Transverse colon (tissue), 4 donors: ENCODE measurements around the gene CTNND2. TPM values are rescaled to one million over a fixed set of nuclear protein-coding genes. Genes with fewer than 3 reads are reported as not detected.
"Not testable (repeated sequence)": the region's sequence is repeated elsewhere in the genome, so short reads cannot be mapped to it uniquely, and the experiment has no call there.

ENCODE experiments used
- DNase-seq: peaks from one replicate; pipeline ENCODE4 v3.0.0-alpha.2; 2019
- H3K27ac ChIP-seq, 4 donors: fragments of 200-600 bp; sonication (generic); 2 replicates each; pipeline ENCODE4 v1.5.1; 2016 to 2018; ENCODE audit warnings: inconsistent platforms in 4 of 4
- H3K27me3 ChIP-seq: fragments of 200-600 bp; sonication (generic); 2 replicates; pipeline ENCODE4 v1.5.1; 2017; ENCODE audit warnings: inconsistent platforms
- H3K36me3 ChIP-seq, 4 donors: fragments of 200-600 bp; sonication (generic); 2 replicates each; pipeline ENCODE4 v1.5.1; 2017 to 2019; ENCODE audit warnings: inconsistent platforms in 4 of 4
- H3K4me1 ChIP-seq, 4 donors: fragments of 200-600 bp; sonication (generic); 2 replicates each; pipeline ENCODE4 v1.5.1; 2017 to 2020; ENCODE audit warnings: inconsistent platforms in 4 of 4
- H3K4me3 ChIP-seq, 4 donors: fragments of 200-600 bp; sonication (generic); 1 replicate in 1 of 4; 2 replicates in 3 of 4; pipeline versions ENCODE4 v1.5.1 to v1.6.1; 2017 to 2019; ENCODE audit warnings: inconsistent platforms in 4 of 4
- H3K9me3 ChIP-seq, 2 donors: fragments of 200-600 bp; sonication (generic); 2 replicates each; pipeline ENCODE4 v1.5.1; 2017 to 2019; ENCODE audit warnings: inconsistent platforms in 2 of 2
- CTCF ChIP-seq, 5 experiments: fragments of 200-600 bp in 3 of 5; fragments of 450-650 bp in 2 of 5; sonication (generic) in 3 of 5; IDR thresholded peaks; 1 replicate in 2 of 5; 2 replicates in 3 of 5; pipeline ENCODE4 v1.5.1; 2016 to 2017; ENCODE audit warnings: antibody characterized with exemption in 5 of 5, inconsistent platforms in 3 of 5, mild to moderate bottlenecking in 2 of 5, moderate library complexity in 1 of 5
- EP300 ChIP-seq: sonication (generic); formaldehyde crosslinking; IDR thresholded peaks from one replicate; pipeline ENCODE4 v1.6.1; 2017; ENCODE audit warnings: antibody characterized with exemption, low read depth
- POLR2A ChIP-seq: fragments of 450-650 bp; IDR thresholded peaks from one replicate; pipeline ENCODE4 v1.6.1; 2016; ENCODE audit warnings: antibody characterized with exemption, mild to moderate bottlenecking, moderate library complexity
- POLR2AphosphoS5 ChIP-seq, 3 donors: sonication (generic); formaldehyde crosslinking; IDR thresholded peaks; one replicate each; pipeline ENCODE4 v1.6.1; 2016; ENCODE audit warnings: antibody characterized with exemption in 3 of 3
- WGBS, 2 donors: methylation state at CpG; one replicate each; pipeline ENCODE4 v1.1.5; 2018; ENCODE audit warnings: low coverage in 1 of 2; 5-methylcytosine and 5-hydroxymethylcytosine counted together
- in situ Hi-C, 4 donors: fragments of 200-750 bp; cut with MboI; loops; one replicate each; pipeline versions ENCODE4 v1.15.0 to v1.15.1; 2017; ENCODE audit warnings: low sequenced_read_pairs in 3 of 4, low pct_ligation_motif_present in 1 of 4, low pct_unique_long_range_greater_than_20kb in 1 of 4
- intact Hi-C: fragments of 100-400 bp; cut with DNase I; formaldehyde crosslinking; loops from one replicate; pipeline ENCODE4 v1.15.1; 2023; ENCODE audit warnings: low total_unique reads
- total RNA-seq, 4 donors: library from RNA; depleted of rRNA; stranded (reverse); fragments of >200 nt; gene quantifications; one replicate each; pipeline ENCODE4 v1.1.0, GENCODE V29; 2016

The CTNND2 gene
- total RNA-seq, 4 donors from 2014 or later, result 1.9 to 2.1 TPM; not detected in 2

- intact Hi-C loops (no loop called here), in situ Hi-C loops (no loop called here)
- WGBS, 2 donors, result 69 to 74% methylated on average over 3 of the region's 3 CpGs
- H3K9me3 ChIP-seq, result no peaks in the 10 kb centered on the region
- no peak for TF ChIP-seq POLR2A
- no peak for TF ChIP-seq EP300
- no peak for TF ChIP-seq POLR2AphosphoS5 (IDR thresholded peaks at IDR 0.05)
- TF ChIP-seq CTCF (IDR thresholded peaks at IDR 0.05), result no peak
- H3K27ac ChIP-seq, result no peak overlapping the region
- DNase-seq, result no peak
- no peak overlapping the region for H3K4me3 ChIP-seq
- no peaks in the 10 kb centered on the region for H3K27me3 ChIP-seq
- H3K4me1 ChIP-seq, result no peaks in the 10 kb centered on the region
- H3K36me3 ChIP-seq, result no peaks in the 10 kb centered on the region
Observed at GRCh38 chr5:11069041-11069440, 835.2 kb downstream of the CTNND2 start.

- H3K4me3 ChIP-seq, in situ Hi-C loops, H3K27me3 ChIP-seq, DNase-seq, H3K27ac ChIP-seq, H3K4me1 ChIP-seq, intact Hi-C loops, H3K36me3 ChIP-seq, H3K9me3 ChIP-seq: not testable (repeated sequence)
- WGBS, 2 donors, result 81% methylated on average over 1 of the region's 1 CpG; no CpG with 5 or more reads in 1 of the 2 donors
Observed at GRCh38 chr5:11065723-11066122, 838.5 kb downstream of the CTNND2 start.

GRCh38 chr5:11064763-11065450 lies 839.3 kb downstream of the CTNND2 start:
- no peak for DNase-seq
- H3K36me3 ChIP-seq, result no peaks in the 10 kb centered on the region
- in situ Hi-C loops (no loop called here), intact Hi-C loops (no loop called here)
- TF ChIP-seq POLR2AphosphoS5 (IDR thresholded peaks at IDR 0.05), result no peak
- TF ChIP-seq EP300, result no peak
- no peak for TF ChIP-seq CTCF (IDR thresholded peaks at IDR 0.05)
- TF ChIP-seq POLR2A, result no peak
- no peak overlapping the region for H3K27ac ChIP-seq
- no peak overlapping the region for H3K4me3 ChIP-seq
- H3K9me3 ChIP-seq, result no peaks in the 10 kb centered on the region
- WGBS, 2 donors, result 54 to 60% methylated on average over 4 of the region's 4 CpGs
- no peaks in the 10 kb centered on the region for H3K4me1 ChIP-seq
- no peaks in the 10 kb centered on the region for H3K27me3 ChIP-seq

- DNase-seq, result no peak
- in situ Hi-C loops, result no loop called here
- 57 to 58% methylated on average over 7 of the region's 7 CpGs for WGBS, 2 donors
- Histone ChIP-seq H3K4me3 (no peak overlapping the region), H3K27me3 (no peaks in the 10 kb centered on the region), H3K27ac (no peak overlapping the region), H3K9me3 (no peaks in the 10 kb centered on the region), H3K4me1 (no peaks in the 10 kb centered on the region), H3K36me3 (no peaks in the 10 kb centered on the region)
- TF ChIP-seq POLR2A (no peak), CTCF (IDR thresholded peaks at IDR 0.05) (no peak), POLR2AphosphoS5 (IDR thresholded peaks at IDR 0.05) (no peak), EP300 (no peak)
- intact Hi-C loops, result no loop called here
Observed at GRCh38 chr5:11062397-11062796, 841.8 kb downstream of the CTNND2 start.

- no peaks in the 10 kb centered on the region for H3K9me3 ChIP-seq
- H3K36me3 ChIP-seq, result no peaks in the 10 kb centered on the region
- in situ Hi-C loops (no loop called here), intact Hi-C loops (no loop called here)
- no peak for DNase-seq
- 70 to 90% methylated on average over 1 to 2 of the region's 2 CpGs for WGBS, 2 donors
- TF ChIP-seq POLR2A (no peak), CTCF (IDR thresholded peaks at IDR 0.05) (no peak), POLR2AphosphoS5 (IDR thresholded peaks at IDR 0.05) (no peak), EP300 (no peak)
- H3K27me3 ChIP-seq, result no peaks in the 10 kb centered on the region
- no peak overlapping the region for H3K27ac ChIP-seq
- H3K4me3 ChIP-seq, result no peak overlapping the region
- no peaks in the 10 kb centered on the region for H3K4me1 ChIP-seq
Observed at GRCh38 chr5:11056560-11056959, 847.7 kb downstream of the CTNND2 start.
